HG02798 (cell line): ENCODE data around the gene TAX1BP1.

Source experiments
- ATAC-seq: cut with Tn5 transposase; IDR thresholded peaks from one replicate; pipeline ENCODE4 v1.9.1; 2021; ENCODE audit warnings: mild to moderate bottlenecking; ENCODE audit not compliant: unreplicated experiment, poor library complexity

TAX1BP1 gene

GRCh38 chr7:27775782-27776181 lies 35.8 kb downstream of the TAX1BP1 start:
- ATAC-seq, result no peak

GRCh38 chr7:27777662-27778061 lies 37.7 kb downstream of the TAX1BP1 start:
- no peak for ATAC-seq

- no peak for ATAC-seq
Observed at GRCh38 chr7:27779873-27780272, 39.9 kb downstream of the TAX1BP1 start.

GRCh38 chr7:27781188-27781587 lies 41.2 kb downstream of the TAX1BP1 start:
- ATAC-seq, result no peak

GRCh38 chr7:27782849-27783248 lies 42.9 kb downstream of the TAX1BP1 start:
- ATAC-seq, result no peak

GRCh38 chr7:27784399-27785053 lies 44.6 kb downstream of the TAX1BP1 start:
- no peak for ATAC-seq

GRCh38 chr7:27788437-27788836 lies 48.5 kb downstream of the TAX1BP1 start:
- no peak for ATAC-seq

GRCh38 chr7:27793780-27794179 lies 53.8 kb downstream of the TAX1BP1 start:
- ATAC-seq, result no peak

GRCh38 chr7:27795977-27796376 lies 56.0 kb downstream of the TAX1BP1 start:
- no peak for ATAC-seq

- no peak for ATAC-seq
Observed at GRCh38 chr7:27799212-27799611, 59.2 kb downstream of the TAX1BP1 start.

GRCh38 chr7:27802999-27803398 lies 63.0 kb downstream of the TAX1BP1 start:
- ATAC-seq, result no peak

- ATAC-seq, result no peak
Observed at GRCh38 chr7:27804139-27804538, 64.2 kb downstream of the TAX1BP1 start.

- ATAC-seq, result no peak
Observed at GRCh38 chr7:27808626-27809025, 68.7 kb downstream of the TAX1BP1 start.

GRCh38 chr7:27810186-27810585 lies 70.2 kb downstream of the TAX1BP1 start:
- no peak for ATAC-seq

- no peak for ATAC-seq
Observed at GRCh38 chr7:27812706-27813105, 72.7 kb downstream of the TAX1BP1 start.

GRCh38 chr7:27822245-27822644 lies 82.3 kb downstream of the TAX1BP1 start:
- ATAC-seq, result no peak

- ATAC-seq, result no peak
Observed at GRCh38 chr7:27825891-27826290, 85.9 kb downstream of the TAX1BP1 start.

GRCh38 chr7:27826357-27826756 lies 86.4 kb downstream of the TAX1BP1 start:
- no peak for ATAC-seq

GRCh38 chr7:27834179-27834921 lies 94.4 kb downstream of the TAX1BP1 start:
- ATAC-seq, result no peak

- no peak for ATAC-seq
Observed at GRCh38 chr7:27835376-27835775, 95.4 kb downstream of the TAX1BP1 start.

- ATAC-seq, result no peak
Observed at GRCh38 chr7:27836536-27836935, 96.6 kb downstream of the TAX1BP1 start.

- no peak for ATAC-seq
Observed at GRCh38 chr7:27839099-27839498, 99.1 kb downstream of the TAX1BP1 start.
